BE2C (cell line): Measurements from ENCODE around the gene FTH1.

Experiments
- DNase-seq: peaks from one replicate; pipeline ENCODE4 v3.0.0-alpha.2; 2020
- H3K27me3 ChIP-seq: fragments of 250-450 bp; sonication (Bioruptor Pico); 2 replicates; pipeline ENCODE4 v1.5.1; 2020; ENCODE audit warnings: mild to moderate bottlenecking
- H3K36me3 ChIP-seq: fragments of 250-450 bp; sonication (Bioruptor Pico); 2 replicates; pipeline ENCODE4 v1.5.1; 2020; ENCODE audit warnings: mild to moderate bottlenecking
- H3K4me1 ChIP-seq: fragments of 250-450 bp; sonication (Bioruptor Pico); 2 replicates; pipeline ENCODE4 v1.5.1; 2020
- H3K4me3 ChIP-seq: 2 replicates; pipeline ENCODE4 v1.5.1; 2011; ENCODE audit warnings: low read depth, low read length
- H3K9me3 ChIP-seq: fragments of 250-450 bp; sonication (Bioruptor Pico); 2 replicates; pipeline ENCODE4 v1.5.1; 2020
- TF ChIP-seq, protein P1 (sequence below): IDR thresholded peaks from 2 replicates; pipeline ENCODE4 v1.5.1; 2012; ENCODE audit warnings: mild to moderate bottlenecking, low read depth, low read length

Gene FTH1

DNA sequence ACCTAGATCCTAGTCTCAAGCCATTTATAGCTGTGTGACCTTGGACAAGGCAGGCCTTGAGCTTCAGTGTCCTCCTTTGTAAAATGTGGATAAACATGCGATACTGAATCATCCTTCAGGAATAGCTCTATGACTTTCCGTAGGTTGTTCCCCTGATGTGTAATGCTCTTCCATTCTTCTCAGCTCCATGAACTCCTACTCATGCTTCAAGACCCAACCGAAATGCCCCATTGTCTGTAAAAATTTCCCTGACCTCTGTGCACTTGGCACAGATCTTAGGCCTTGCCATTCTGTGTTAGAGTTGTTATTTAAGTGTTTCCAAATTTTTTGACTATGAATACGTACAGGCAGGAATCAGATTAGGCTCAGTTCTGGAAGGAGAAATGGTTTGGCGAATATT, 20.5 kb downstream of the FTH1 start:
- H3K36me3 ChIP-seq, result no peaks in the 10 kb centered on the region
- no peak for DNase-seq
- TF ChIP-seq, protein P1, sequence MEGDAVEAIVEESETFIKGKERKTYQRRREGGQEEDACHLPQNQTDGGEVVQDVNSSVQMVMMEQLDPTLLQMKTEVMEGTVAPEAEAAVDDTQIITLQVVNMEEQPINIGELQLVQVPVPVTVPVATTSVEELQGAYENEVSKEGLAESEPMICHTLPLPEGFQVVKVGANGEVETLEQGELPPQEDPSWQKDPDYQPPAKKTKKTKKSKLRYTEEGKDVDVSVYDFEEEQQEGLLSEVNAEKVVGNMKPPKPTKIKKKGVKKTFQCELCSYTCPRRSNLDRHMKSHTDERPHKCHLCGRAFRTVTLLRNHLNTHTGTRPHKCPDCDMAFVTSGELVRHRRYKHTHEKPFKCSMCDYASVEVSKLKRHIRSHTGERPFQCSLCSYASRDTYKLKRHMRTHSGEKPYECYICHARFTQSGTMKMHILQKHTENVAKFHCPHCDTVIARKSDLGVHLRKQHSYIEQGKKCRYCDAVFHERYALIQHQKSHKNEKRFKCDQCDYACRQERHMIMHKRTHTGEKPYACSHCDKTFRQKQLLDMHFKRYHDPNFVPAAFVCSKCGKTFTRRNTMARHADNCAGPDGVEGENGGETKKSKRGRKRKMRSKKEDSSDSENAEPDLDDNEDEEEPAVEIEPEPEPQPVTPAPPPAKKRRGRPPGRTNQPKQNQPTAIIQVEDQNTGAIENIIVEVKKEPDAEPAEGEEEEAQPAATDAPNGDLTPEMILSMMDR, result no peak
- H3K27me3 ChIP-seq, result no peaks in the 10 kb centered on the region
- H3K4me1 ChIP-seq, result peaks cover 17% of the 10 kb centered on the region
- H3K4me3 ChIP-seq, result no peak overlapping the region
- H3K9me3 ChIP-seq, result no peaks in the 10 kb centered on the region

DNA sequence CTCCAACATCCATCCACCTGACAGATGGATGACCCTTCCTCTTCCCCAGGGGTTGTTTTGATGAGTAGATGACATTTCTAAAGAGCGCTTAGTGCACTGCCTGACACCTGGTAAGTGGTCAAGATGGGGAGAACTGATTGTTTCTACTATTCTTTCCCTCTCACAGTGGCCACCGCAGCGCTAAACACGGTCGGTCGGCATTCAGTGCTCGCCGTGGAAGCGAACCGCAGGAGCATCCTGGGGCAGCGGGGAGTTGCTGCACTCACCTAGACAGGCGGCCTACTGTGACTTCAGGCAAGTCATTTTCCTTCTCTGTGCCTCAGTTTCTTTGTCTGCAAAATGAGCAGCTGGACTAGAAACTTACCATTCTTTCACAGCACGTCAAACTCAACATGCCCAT, 22.2 kb downstream of the FTH1 start:
- TF ChIP-seq, protein P1, result no peak
- peaks cover 16% of the 10 kb centered on the region for H3K4me1 ChIP-seq
- no peak overlapping the region for H3K4me3 ChIP-seq
- no peak for DNase-seq
- H3K27me3 ChIP-seq, result no peaks in the 10 kb centered on the region
- H3K9me3 ChIP-seq, result no peaks in the 10 kb centered on the region
- no peaks in the 10 kb centered on the region for H3K36me3 ChIP-seq

DNA sequence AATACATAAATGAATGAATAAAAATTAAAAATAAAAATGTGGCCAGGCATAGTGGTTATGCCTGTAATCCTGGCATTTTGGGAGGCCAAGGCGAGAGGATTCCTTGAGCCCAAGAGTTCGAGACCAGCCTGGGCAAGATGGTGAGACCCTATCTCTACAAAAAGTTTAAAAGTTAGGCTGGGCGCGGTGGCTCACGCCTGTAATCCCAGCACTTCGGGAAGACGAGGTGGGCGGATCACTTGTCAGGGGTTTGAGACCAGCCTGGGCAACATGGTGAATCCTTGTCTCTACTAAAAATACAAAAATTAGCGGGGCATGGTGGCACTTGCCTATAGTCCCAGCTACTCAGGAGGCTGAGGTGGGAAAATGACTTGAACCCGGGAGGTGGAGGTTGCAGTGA, 27.0 kb downstream of the FTH1 start:
- DNase-seq, result no peak
- TF ChIP-seq, protein P1, result no peak
- Histone ChIP-seq H3K27me3 (no peaks in the 10 kb centered on the region), H3K4me1 (no peaks in the 10 kb centered on the region), H3K4me3 (no peak overlapping the region), H3K36me3 (no peaks in the 10 kb centered on the region), H3K9me3 (no peaks in the 10 kb centered on the region)

DNA sequence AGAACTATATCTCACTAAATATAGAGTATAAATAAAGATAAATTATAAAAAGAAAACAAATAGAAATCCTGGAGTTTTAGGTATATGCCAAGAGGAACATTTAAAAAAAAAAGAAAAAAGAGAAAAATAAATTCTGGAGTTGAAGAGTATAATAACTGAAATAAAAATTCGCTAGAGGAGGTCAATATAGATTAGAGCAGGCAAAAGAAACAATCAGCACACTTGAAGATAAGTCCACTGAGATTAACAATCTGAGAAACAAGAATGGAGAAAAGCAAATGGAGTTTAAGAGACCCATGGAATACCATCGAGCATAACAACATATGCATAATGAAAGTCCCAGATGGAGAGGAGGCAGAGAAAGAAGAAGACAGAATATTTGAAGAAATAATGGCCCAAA, 31.6 kb downstream of the FTH1 start:
- no peaks in the 10 kb centered on the region for H3K9me3 ChIP-seq
- no peaks in the 10 kb centered on the region for H3K36me3 ChIP-seq
- DNase-seq, result no peak
- no peaks in the 10 kb centered on the region for H3K4me1 ChIP-seq
- H3K27me3 ChIP-seq, result no peaks in the 10 kb centered on the region
- TF ChIP-seq, protein P1, result no peak
- H3K4me3 ChIP-seq, result no peak overlapping the region

DNA sequence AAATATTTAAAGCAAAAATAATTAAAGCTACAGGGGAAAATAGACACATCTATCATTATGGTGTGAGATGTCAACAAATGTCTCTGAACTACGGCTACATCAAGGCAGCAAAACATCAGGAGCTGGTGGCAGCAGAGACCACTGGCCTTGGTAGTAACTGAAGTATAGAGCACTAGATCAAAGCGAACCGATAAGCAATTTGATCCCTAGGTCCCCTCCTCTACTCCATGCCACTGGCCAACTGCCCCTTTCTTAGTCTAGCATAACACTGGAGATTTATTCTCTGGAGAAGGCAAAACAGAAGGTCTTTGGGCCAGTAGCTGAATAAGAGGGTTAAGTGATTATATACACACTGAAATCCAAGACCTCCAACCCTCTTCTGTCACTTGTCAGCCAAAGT, 36.5 kb downstream of the FTH1 start:
- DNase-seq, result no peak
- Histone ChIP-seq H3K9me3 (no peaks in the 10 kb centered on the region), H3K4me3 (no peak overlapping the region), H3K27me3 (no peaks in the 10 kb centered on the region), H3K4me1 (no peaks in the 10 kb centered on the region), H3K36me3 (no peaks in the 10 kb centered on the region)
- TF ChIP-seq, protein P1, result no peak

DNA sequence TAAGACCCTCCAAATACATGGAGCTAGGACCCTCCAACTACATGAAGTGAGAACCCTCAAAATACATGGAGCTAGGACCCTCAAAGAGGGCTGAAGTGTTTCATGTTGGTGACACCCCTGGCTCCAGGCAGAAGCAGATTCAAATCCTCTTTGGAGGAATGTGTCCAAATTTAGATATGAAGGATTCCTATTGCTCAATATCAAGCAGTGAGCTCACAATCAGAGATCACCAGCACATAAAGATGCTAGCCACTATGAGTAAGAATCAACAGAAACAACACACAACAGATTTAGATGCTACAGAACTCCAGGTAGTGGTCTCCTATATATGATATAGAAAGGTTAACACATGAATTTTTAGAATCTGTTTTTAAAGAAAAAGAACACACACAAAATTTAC, 38.8 kb downstream of the FTH1 start:
- TF ChIP-seq, protein P1, result no peak
- no peak overlapping the region for H3K4me3 ChIP-seq
- H3K36me3 ChIP-seq, result no peaks in the 10 kb centered on the region
- DNase-seq, result no peak
- H3K9me3 ChIP-seq, result no peaks in the 10 kb centered on the region
- H3K4me1 ChIP-seq, result peaks cover 4% of the 10 kb centered on the region
- no peaks in the 10 kb centered on the region for H3K27me3 ChIP-seq
